Astrocyte (in vitro differentiated cells and primary cell): ENCODE data around the gene ZBTB47. TPM values are rescaled to one million over a fixed set of nuclear protein-coding genes. Genes with fewer than 3 reads are reported as not detected.

ENCODE experiments used
- DNase-seq: peaks from one replicate; pipeline ENCODE4 v3.0.0-alpha.2; 2010; ENCODE audit warnings: low read depth
- FAIRE-seq: peaks from 2 replicates; lab custom pipeline; 2011; peaks lifted over from hg19 to GRCh38; lab: Jason Lieb, UNC
- H2AFZ ChIP-seq: 2 replicates; pipeline ENCODE4 v1.6.0; 2012; ENCODE audit warnings: low read depth, low read length, inconsistent platforms
- H3K27ac ChIP-seq: 2 replicates; pipeline ENCODE4 v1.5.1; 2011; ENCODE audit warnings: low read depth, low read length, inconsistent platforms
- H3K27me3 ChIP-seq: 2 replicates; pipeline ENCODE4 v1.6.0; 2011; ENCODE audit warnings: low read length, inconsistent platforms; ENCODE audit not compliant: insufficient read depth
- H3K36me3 ChIP-seq: 2 replicates; pipeline ENCODE4 v1.5.1; 2011; ENCODE audit warnings: low read length, inconsistent platforms; ENCODE audit not compliant: insufficient read depth
- H3K4me1 ChIP-seq: 2 replicates; pipeline ENCODE4 v1.5.1; 2011; ENCODE audit warnings: low read length, inconsistent platforms; ENCODE audit not compliant: insufficient read depth
- H3K4me2 ChIP-seq: 2 replicates; pipeline ENCODE4 v1.6.0; 2012; ENCODE audit warnings: low read length, inconsistent platforms
- H3K4me3 ChIP-seq: 2 replicates; pipeline ENCODE4 v1.5.1; 2011; ENCODE audit warnings: low read depth, mild to moderate bottlenecking, low read length, inconsistent platforms; ENCODE audit not compliant: insufficient read depth
- H3K79me2 ChIP-seq: 2 replicates; pipeline ENCODE4 v1.6.0; 2012; ENCODE audit warnings: mild to moderate bottlenecking, low read length, inconsistent platforms; ENCODE audit not compliant: insufficient read depth
- H3K9ac ChIP-seq: 2 replicates; pipeline ENCODE4 v1.6.0; 2012; ENCODE audit warnings: mild to moderate bottlenecking, low read length, inconsistent platforms
- H3K9me3 ChIP-seq: 2 replicates; pipeline ENCODE4 v1.5.1; 2012; ENCODE audit warnings: low read depth, mild to moderate bottlenecking, low read length, inconsistent platforms; ENCODE audit not compliant: insufficient read depth
- H4K20me1 ChIP-seq: 2 replicates; pipeline ENCODE4 v1.6.0; 2012; ENCODE audit warnings: low read length, inconsistent platforms; ENCODE audit not compliant: insufficient read depth
- H3K27ac Mint-ChIP-seq: one replicate; pipeline ENCODE4 v1.8.0; 2021; ENCODE audit warnings: mild to moderate bottlenecking, mixed read lengths; ENCODE audit not compliant: unreplicated experiment
- H3K27me3 Mint-ChIP-seq: one replicate; pipeline ENCODE4 v1.8.0; 2021; ENCODE audit warnings: low read depth, mixed read lengths; ENCODE audit not compliant: unreplicated experiment
- H3K36me3 Mint-ChIP-seq: one replicate; pipeline ENCODE4 v1.8.0; 2021; ENCODE audit warnings: low read depth, mixed read lengths; ENCODE audit not compliant: unreplicated experiment
- H3K4me1 Mint-ChIP-seq: one replicate; pipeline ENCODE4 v1.8.0; 2021; ENCODE audit warnings: low read depth, mixed read lengths; ENCODE audit not compliant: unreplicated experiment
- H3K4me3 Mint-ChIP-seq: one replicate; pipeline ENCODE4 v1.8.0; 2021; ENCODE audit warnings: mild to moderate bottlenecking, moderate library complexity, mixed read lengths; ENCODE audit not compliant: unreplicated experiment
- H3K9me3 Mint-ChIP-seq: one replicate; pipeline ENCODE4 v1.8.0; 2021; ENCODE audit warnings: mild to moderate bottlenecking, mixed read lengths; ENCODE audit not compliant: unreplicated experiment
- EZH2 ChIP-seq: IDR thresholded peaks from 2 replicates; pipeline ENCODE4 v1.6.1; 2012; ENCODE audit warnings: mild to moderate bottlenecking, low read length, inconsistent platforms; ENCODE audit not compliant: insufficient read depth
- total RNA-seq: library from RNA; stranded (reverse); gene quantifications from 2 replicates; pipeline ENCODE4 v1.2.1, GENCODE V29; 2021
- TF ChIP-seq, protein P1 (sequence below): IDR thresholded peaks from 2 replicates; pipeline ENCODE4 v1.5.1; 2011; ENCODE audit warnings: low read depth, mild to moderate bottlenecking, inconsistent platforms, low read length, moderate library complexity; ENCODE audit not compliant: insufficient read depth

The ZBTB47 gene
- total RNA-seq, 1 donor from 2014 or later, result 9.3 TPM

DNA sequence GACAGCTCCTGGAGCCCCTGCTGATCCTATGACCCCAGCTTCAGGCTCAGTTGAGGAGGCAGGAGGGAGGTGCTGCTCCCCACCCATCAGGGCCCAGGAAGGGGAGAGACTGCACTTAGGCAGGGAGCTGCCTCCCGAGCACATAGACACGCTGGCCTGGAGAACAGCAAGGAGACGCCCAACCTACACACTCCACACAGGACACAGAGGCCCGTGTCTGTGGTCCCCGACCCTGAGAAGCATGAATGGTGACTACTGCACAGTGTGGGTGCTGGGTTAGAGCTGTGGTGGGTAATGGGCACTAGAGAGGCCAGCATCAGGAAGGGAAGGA is 50.2 kb downstream of the ZBTB47 start:
- DNase-seq (no peak), FAIRE-seq (no peak)
- Mint-ChIP-seq H3K27me3 (peaks cover 34% of the 10 kb centered on the region), H3K4me3 (no peak overlapping the region), H3K27ac (no peak overlapping the region), H3K9me3 (no peaks in the 10 kb centered on the region), H3K36me3 (no peaks in the 10 kb centered on the region), H3K4me1 (no peaks in the 10 kb centered on the region)
- H3K27ac ChIP-seq, result no peak overlapping the region
- no peak overlapping the region for H3K4me2 ChIP-seq
- no peaks in the 10 kb centered on the region for H3K9me3 ChIP-seq
- H3K4me1 ChIP-seq, result no peaks in the 10 kb centered on the region
- no peaks in the 10 kb centered on the region for H3K36me3 ChIP-seq
- H3K79me2 ChIP-seq, result no peaks in the 10 kb centered on the region
- H2AFZ ChIP-seq, result no peak overlapping the region
- no peak overlapping the region for H3K9ac ChIP-seq
- no peak overlapping the region for H3K4me3 ChIP-seq
- TF ChIP-seq, protein P1, sequence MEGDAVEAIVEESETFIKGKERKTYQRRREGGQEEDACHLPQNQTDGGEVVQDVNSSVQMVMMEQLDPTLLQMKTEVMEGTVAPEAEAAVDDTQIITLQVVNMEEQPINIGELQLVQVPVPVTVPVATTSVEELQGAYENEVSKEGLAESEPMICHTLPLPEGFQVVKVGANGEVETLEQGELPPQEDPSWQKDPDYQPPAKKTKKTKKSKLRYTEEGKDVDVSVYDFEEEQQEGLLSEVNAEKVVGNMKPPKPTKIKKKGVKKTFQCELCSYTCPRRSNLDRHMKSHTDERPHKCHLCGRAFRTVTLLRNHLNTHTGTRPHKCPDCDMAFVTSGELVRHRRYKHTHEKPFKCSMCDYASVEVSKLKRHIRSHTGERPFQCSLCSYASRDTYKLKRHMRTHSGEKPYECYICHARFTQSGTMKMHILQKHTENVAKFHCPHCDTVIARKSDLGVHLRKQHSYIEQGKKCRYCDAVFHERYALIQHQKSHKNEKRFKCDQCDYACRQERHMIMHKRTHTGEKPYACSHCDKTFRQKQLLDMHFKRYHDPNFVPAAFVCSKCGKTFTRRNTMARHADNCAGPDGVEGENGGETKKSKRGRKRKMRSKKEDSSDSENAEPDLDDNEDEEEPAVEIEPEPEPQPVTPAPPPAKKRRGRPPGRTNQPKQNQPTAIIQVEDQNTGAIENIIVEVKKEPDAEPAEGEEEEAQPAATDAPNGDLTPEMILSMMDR, result no peak
- TF ChIP-seq EZH2, result no peak
- no peaks in the 10 kb centered on the region for H4K20me1 ChIP-seq
- peaks cover 3% of the 10 kb centered on the region for H3K27me3 ChIP-seq

DNA sequence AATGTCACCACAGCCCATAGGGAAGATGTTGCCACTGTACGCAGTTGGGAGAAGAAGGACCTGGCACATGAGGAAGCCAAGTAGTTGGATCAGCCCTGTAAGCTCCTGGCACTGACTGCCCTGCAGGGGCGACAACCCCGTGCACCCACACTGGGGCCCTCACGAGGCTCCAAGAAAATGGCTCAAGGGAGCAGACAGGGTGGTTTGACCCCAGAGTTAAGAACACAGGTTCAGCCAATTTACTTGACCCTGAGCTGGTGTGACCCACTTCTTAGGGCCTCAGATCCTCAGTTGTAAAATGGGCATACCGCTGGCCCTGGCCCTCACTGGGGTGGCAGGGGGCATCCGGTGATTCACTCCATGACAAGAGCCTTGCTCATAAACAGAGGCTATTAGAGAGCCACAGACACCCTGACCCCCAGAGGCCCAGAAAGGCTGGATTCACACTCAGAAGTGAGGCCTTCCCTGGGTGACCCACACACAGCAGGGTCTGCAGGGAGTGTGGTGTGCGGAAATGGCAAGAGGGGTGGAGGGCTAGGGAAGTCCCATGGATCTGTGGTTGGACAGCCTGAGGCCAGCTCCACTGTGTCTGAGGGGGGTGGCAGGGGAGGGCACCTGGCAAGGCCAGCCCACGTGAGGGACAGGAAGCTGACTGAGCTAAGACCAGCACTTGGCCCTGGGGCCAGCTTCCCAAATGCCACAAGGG is 50.8 kb downstream of the ZBTB47 start:
- H3K79me2 ChIP-seq, result no peaks in the 10 kb centered on the region
- H3K36me3 ChIP-seq, result no peaks in the 10 kb centered on the region
- Mint-ChIP-seq H3K4me3 (no peak overlapping the region), H3K27me3 (peaks cover 39% of the 10 kb centered on the region), H3K4me1 (no peaks in the 10 kb centered on the region), H3K36me3 (no peaks in the 10 kb centered on the region), H3K27ac (no peak overlapping the region), H3K9me3 (no peaks in the 10 kb centered on the region)
- DNase-seq (no peak), FAIRE-seq (no peak)
- H3K4me2 ChIP-seq, result no peak overlapping the region
- no peak overlapping the region for H2AFZ ChIP-seq
- H3K27ac ChIP-seq, result no peak overlapping the region
- H3K9ac ChIP-seq, result no peak overlapping the region
- no peaks in the 10 kb centered on the region for H4K20me1 ChIP-seq
- no peaks in the 10 kb centered on the region for H3K4me1 ChIP-seq
- no peak for TF ChIP-seq EZH2
- TF ChIP-seq, protein P1, result no peak
- no peaks in the 10 kb centered on the region for H3K9me3 ChIP-seq
- no peak overlapping the region for H3K4me3 ChIP-seq
- H3K27me3 ChIP-seq, result peaks cover 3% of the 10 kb centered on the region

DNA sequence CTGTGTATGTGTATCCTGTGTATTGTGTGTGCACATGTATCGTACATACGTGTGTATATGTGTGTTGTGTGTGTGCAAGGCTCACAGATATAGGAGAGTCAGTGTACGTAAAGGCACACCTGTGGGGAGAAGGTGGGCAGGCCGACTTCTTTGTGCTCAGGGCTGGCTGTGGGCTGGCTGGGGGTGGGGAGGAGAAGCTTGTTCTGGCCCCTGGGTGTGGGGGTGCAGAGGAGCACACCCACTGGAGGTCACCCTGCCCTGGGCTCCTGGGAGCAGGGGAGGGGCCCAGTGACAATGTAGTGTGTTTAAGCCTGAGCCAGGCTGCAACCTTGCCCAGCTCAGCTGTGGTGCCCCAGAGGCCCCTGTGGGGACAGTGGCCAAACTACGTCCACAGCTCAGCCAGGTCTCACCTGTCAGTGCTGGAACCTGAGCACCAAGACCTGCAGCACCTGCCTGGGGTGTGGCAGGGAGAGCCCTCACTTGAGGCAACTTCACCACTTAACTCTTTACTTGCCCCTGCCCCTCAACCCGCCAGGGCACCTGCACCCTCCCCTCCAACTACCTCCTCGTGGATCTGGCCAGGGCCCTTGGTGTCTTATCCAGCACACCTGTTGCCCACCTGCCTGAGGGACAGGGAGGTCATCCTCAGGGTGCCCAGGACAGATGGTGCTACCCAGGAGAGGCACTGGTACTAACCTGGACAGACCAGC is 51.7 kb downstream of the ZBTB47 start:
- DNase-seq, result no peak
- no peak overlapping the region for H3K4me3 ChIP-seq

More for the DNA sequence above, 51.7 kb downstream of the ZBTB47 start:
- H3K27ac Mint-ChIP-seq, result no peak overlapping the region
- no peaks in the 10 kb centered on the region for H3K4me1 ChIP-seq
- no peaks in the 10 kb centered on the region for H3K4me1 Mint-ChIP-seq
- H3K27ac ChIP-seq, result no peak overlapping the region
- no peaks in the 10 kb centered on the region for H3K9me3 ChIP-seq
- H3K36me3 Mint-ChIP-seq, result no peaks in the 10 kb centered on the region
- H3K9ac ChIP-seq, result no peak overlapping the region
- no peak for TF ChIP-seq EZH2
- TF ChIP-seq, protein P1, result no peak
- FAIRE-seq, result no peak
- no peaks in the 10 kb centered on the region for H3K9me3 Mint-ChIP-seq
- H4K20me1 ChIP-seq, result no peaks in the 10 kb centered on the region
- H2AFZ ChIP-seq, result no peak overlapping the region
- H3K27me3 ChIP-seq, result peaks cover 3% of the 10 kb centered on the region
- H3K4me2 ChIP-seq, result no peak overlapping the region
- H3K36me3 ChIP-seq, result no peaks in the 10 kb centered on the region
- H3K4me3 Mint-ChIP-seq, result no peak overlapping the region
- H3K79me2 ChIP-seq, result no peaks in the 10 kb centered on the region
- H3K27me3 Mint-ChIP-seq, result peaks cover 47% of the 10 kb centered on the region
